Uterus (tissue), 2 donors: ENCODE data around the gene SH3BP2.

Experiments
- POLR2A ChIP-seq, 2 donors: fragments of 450-650 bp; IDR thresholded peaks; one replicate each; pipeline ENCODE4 v1.6.1; 2016; ENCODE audit warnings: antibody characterized with exemption in 2 of 2, mild to moderate bottlenecking in 1 of 2, moderate library complexity in 1 of 2
- TF ChIP-seq, protein P1 (sequence below), 4 experiments: fragments of 200-600 bp in 2 of 4; fragments of 450-650 bp in 2 of 4; sonication (generic) in 2 of 4; IDR thresholded peaks; one replicate each; pipeline ENCODE4 v1.5.1; 2016 to 2019; ENCODE audit warnings: antibody characterized with exemption in 4 of 4, mild to moderate bottlenecking in 2 of 4, moderate library complexity in 1 of 4

- TF ChIP-seq POLR2A (IDR thresholded peaks at IDR 0.05) = no peak
- TF ChIP-seq, protein P1, sequence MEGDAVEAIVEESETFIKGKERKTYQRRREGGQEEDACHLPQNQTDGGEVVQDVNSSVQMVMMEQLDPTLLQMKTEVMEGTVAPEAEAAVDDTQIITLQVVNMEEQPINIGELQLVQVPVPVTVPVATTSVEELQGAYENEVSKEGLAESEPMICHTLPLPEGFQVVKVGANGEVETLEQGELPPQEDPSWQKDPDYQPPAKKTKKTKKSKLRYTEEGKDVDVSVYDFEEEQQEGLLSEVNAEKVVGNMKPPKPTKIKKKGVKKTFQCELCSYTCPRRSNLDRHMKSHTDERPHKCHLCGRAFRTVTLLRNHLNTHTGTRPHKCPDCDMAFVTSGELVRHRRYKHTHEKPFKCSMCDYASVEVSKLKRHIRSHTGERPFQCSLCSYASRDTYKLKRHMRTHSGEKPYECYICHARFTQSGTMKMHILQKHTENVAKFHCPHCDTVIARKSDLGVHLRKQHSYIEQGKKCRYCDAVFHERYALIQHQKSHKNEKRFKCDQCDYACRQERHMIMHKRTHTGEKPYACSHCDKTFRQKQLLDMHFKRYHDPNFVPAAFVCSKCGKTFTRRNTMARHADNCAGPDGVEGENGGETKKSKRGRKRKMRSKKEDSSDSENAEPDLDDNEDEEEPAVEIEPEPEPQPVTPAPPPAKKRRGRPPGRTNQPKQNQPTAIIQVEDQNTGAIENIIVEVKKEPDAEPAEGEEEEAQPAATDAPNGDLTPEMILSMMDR (IDR thresholded peaks at IDR 0.05) = no peak
Measured at GRCh38 chr4:2804973-2805501, 12.2 kb downstream of the SH3BP2 start.
